OCI-LY3 (cell line): ENCODE measurements around the gene R3HDM2.

Source experiments
- H2AFZ ChIP-seq: fragments of 200-600, 300-600 bp; shearing (Covaris generic); 2 replicates; pipeline ENCODE4 v1.6.0; 2014; ENCODE audit warnings: antibody characterized with exemption, low read depth, low read length
- H3K27ac ChIP-seq: fragments of 200-600, 300-600 bp; sonication (generic); 2 replicates; pipeline ENCODE4 v1.5.1; 2014; ENCODE audit warnings: mild to moderate bottlenecking, low read length, moderate library complexity, mixed read lengths
- H3K27me3 ChIP-seq: fragments of 200-600, 300-600 bp; sonication (generic); 2 replicates; pipeline ENCODE4 v1.6.1; 2014; ENCODE audit warnings: low read depth, low read length, mixed read lengths
- H3K36me3 ChIP-seq: fragments of 200-600, 300-600 bp; sonication (generic); replicated peaks from 2 replicates; pipeline ENCODE3; 2014; ENCODE audit warnings: low read depth, low read length, mixed read lengths
- H3K4me1 ChIP-seq: fragments of 300-600, 200-600 bp; sonication (generic); 2 replicates; pipeline ENCODE4 v1.6.1; 2014; ENCODE audit warnings: low read length, mixed read lengths
- H3K4me2 ChIP-seq: fragments of 200-600, 300-600 bp; sonication (generic); 2 replicates; pipeline ENCODE4 v1.6.1; 2014; ENCODE audit warnings: low read length, mixed read lengths
- H3K4me3 ChIP-seq: fragments of 300-600, 200-600 bp; sonication (generic); 2 replicates; pipeline ENCODE4 v1.5.1; 2014; ENCODE audit warnings: antibody characterized with exemption, mild to moderate bottlenecking, low read length, moderate library complexity
- H3K79me2 ChIP-seq: fragments of 300-600, 200-600 bp; shearing (Covaris generic); 2 replicates; pipeline ENCODE4 v1.6.1; 2014; ENCODE audit warnings: mild to moderate bottlenecking, low read length, mixed read lengths
- H3K9ac ChIP-seq: fragments of 300-600, 200-600 bp; shearing (Covaris generic); 2 replicates; pipeline ENCODE4 v1.6.0; 2014; ENCODE audit warnings: mild to moderate bottlenecking, low read length, moderate library complexity
- H3K9me3 ChIP-seq: fragments of 200-600, 300-600 bp; shearing (Covaris generic); 2 replicates; pipeline ENCODE4 v1.6.1; 2014; ENCODE audit warnings: low read length, mixed read lengths; ENCODE audit not compliant: insufficient read depth
- H4K20me1 ChIP-seq: fragments of 200-600, 300-600 bp; sonication (generic); 2 replicates; pipeline ENCODE4 v1.6.1; 2016; ENCODE audit warnings: low read length, mixed read lengths; ENCODE audit not compliant: insufficient read depth
- EZH2phosphoT487 ChIP-seq: fragments of 200-600 bp; shearing (Covaris generic); IDR thresholded peaks from 2 replicates; pipeline ENCODE4 v1.6.1; 2018; ENCODE audit warnings: antibody characterized with exemption, mixed run types, low read depth
- TF ChIP-seq, protein P1 (sequence below): fragments of 200-600, 300-600 bp; sonication (generic); IDR thresholded peaks from 2 replicates; pipeline ENCODE4 v1.5.1; 2014; ENCODE audit warnings: antibody characterized with exemption, low read length, low read depth

The R3HDM2 gene

DNA sequence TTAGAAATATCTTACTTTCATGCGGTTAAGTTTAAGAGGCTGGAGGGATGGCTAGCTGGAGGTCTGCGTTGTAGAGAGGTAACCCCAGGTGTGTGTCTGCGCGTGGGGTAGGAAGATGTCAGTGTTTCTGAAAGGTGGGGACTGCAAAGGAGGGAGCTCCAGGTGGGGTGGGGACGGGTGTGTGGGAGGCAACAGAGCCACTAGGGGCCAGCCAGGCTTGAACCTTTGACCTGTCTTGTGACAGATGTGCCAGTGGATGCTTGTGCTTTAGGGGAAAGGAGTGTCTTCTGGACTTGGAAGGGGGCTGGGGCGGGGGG, 29.6 kb upstream of the R3HDM2 start:
- no peak overlapping the region for H2AFZ ChIP-seq
- peak overlapping the region; percentile 91; the same call in 1 of the 2 replicates for H3K9ac ChIP-seq
- no peaks in the 10 kb centered on the region for H3K36me3 ChIP-seq
- H3K4me1 ChIP-seq, result peaks cover 41% of the 10 kb centered on the region
- no peaks in the 10 kb centered on the region for H3K79me2 ChIP-seq
- peaks cover 11% of the 10 kb centered on the region for H3K27me3 ChIP-seq
- H3K27ac ChIP-seq, result no peak overlapping the region
- H3K4me3 ChIP-seq, result peak overlapping the region; percentile 78
- TF ChIP-seq, protein P1, sequence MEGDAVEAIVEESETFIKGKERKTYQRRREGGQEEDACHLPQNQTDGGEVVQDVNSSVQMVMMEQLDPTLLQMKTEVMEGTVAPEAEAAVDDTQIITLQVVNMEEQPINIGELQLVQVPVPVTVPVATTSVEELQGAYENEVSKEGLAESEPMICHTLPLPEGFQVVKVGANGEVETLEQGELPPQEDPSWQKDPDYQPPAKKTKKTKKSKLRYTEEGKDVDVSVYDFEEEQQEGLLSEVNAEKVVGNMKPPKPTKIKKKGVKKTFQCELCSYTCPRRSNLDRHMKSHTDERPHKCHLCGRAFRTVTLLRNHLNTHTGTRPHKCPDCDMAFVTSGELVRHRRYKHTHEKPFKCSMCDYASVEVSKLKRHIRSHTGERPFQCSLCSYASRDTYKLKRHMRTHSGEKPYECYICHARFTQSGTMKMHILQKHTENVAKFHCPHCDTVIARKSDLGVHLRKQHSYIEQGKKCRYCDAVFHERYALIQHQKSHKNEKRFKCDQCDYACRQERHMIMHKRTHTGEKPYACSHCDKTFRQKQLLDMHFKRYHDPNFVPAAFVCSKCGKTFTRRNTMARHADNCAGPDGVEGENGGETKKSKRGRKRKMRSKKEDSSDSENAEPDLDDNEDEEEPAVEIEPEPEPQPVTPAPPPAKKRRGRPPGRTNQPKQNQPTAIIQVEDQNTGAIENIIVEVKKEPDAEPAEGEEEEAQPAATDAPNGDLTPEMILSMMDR, result no peak
- no peak for TF ChIP-seq EZH2phosphoT487
- peak overlapping the region; percentile 79 for H3K4me2 ChIP-seq
- H4K20me1 ChIP-seq, result no peaks in the 10 kb centered on the region
- H3K9me3 ChIP-seq, result no peaks in the 10 kb centered on the region

DNA sequence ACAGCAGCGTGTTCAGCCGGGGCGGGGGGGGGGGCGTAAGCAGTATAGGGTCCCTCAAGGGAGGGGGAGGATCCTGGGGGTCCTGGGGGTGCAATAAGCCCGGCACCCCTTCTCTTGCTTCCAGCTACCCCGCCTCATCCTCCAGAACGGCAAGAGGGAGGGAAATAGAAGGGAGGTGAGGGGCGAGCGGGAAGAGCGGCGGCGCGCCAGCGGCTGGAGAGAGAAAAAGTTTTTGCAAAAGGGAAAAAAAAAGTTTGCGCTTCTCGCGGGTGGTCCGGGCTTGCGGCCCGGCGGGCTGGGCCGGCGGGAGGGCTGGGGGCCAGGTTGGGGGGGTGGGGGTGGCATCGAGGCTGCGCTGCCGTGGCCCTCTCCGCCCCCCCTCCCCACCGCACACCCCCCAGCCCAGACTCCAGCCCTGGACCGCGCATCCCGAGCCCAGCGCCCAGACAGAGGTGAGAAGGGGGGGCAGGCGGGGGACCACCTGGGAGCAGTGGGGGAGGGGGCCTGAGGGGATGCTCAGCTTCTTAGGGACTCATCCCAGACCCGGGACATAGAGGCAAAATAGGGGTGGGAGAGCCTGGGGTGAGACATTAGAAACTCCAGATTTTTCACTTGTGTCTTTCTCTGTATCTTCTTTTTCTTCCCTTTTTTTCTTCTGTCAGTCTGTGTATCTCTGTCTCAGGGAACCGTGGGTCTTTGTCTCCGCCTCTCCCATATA, 29.1 kb upstream of the R3HDM2 start, which contains the start of gene GLI1:
TSS of gene GLI1 (plus strand) at position 36 of the 718 bp plus-strand sequence. CDS start 3,907 bp downstream, outside the sequence.
- Histone ChIP-seq H2AFZ (peak within 1 kb of the TSS; percentile 73), H3K9me3 (no peaks in the 10 kb centered on the region), H3K9ac (peak within 1 kb of the TSS; percentile 91), H3K4me2 (peak within 1 kb of the TSS; percentile 79), H3K4me3 (peak within 1 kb of the TSS; percentile 78), H3K4me1 (peaks cover 46% of the 10 kb centered on the region), H3K36me3 (no peaks in the 10 kb centered on the region), H3K79me2 (no peaks in the 10 kb centered on the region), H4K20me1 (no peaks in the 10 kb centered on the region), H3K27ac (peak within 1 kb of the TSS; percentile 81), H3K27me3 (peaks cover 9% of the 10 kb centered on the region)
- TF ChIP-seq, protein P1, result no peak
- no peak for TF ChIP-seq EZH2phosphoT487

DNA sequence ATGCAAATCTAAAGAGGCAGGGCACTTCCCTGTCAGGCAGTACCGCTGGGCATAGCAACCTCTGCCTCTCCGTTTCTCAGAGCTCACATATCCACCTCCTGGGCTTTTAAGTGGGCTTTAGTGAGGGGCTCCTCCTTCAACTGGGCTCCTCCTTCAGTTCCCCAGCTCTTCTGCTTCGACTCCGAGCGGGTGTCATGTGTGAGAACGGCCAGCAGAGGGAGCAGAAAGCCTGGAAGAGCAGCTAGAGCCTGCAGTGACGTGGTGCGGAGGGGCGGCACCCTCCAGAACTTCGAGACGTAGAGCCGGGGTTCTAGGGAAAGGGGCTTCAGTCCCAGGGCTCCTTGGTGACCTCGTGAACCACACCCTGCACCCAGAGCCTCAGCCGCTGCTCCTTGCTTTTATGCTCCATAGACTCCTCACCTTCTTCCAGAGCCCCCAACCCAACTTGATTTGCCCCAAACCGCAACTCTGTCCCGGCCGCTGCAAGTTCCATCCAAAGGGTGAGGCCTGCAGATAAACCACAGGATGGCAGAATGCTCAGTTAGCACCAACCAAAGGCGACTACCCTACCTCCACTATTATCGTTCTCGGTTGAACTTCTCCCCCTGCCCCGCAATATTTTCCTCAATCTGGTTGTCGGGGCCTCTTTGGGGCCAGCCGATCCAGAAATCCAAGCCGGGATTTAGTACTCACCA, 28.4 kb upstream of the R3HDM2 start:
- peaks cover 52% of the 10 kb centered on the region for H3K4me1 ChIP-seq
- peak overlapping the region; percentile 79 for H3K4me2 ChIP-seq
- H3K9ac ChIP-seq, result peak overlapping the region; percentile 91
- no peaks in the 10 kb centered on the region for H3K9me3 ChIP-seq
- peaks cover 5% of the 10 kb centered on the region for H3K27me3 ChIP-seq
- H2AFZ ChIP-seq, result peak overlapping the region; percentile 73
- TF ChIP-seq, protein P1, result peak; percentile 89
- TF ChIP-seq EZH2phosphoT487, result no peak
- H3K36me3 ChIP-seq, result no peaks in the 10 kb centered on the region
- H4K20me1 ChIP-seq, result no peaks in the 10 kb centered on the region
- H3K27ac ChIP-seq, result peak overlapping the region; percentile 81
- H3K4me3 ChIP-seq, result peak overlapping the region; percentile 78
- no peaks in the 10 kb centered on the region for H3K79me2 ChIP-seq

DNA sequence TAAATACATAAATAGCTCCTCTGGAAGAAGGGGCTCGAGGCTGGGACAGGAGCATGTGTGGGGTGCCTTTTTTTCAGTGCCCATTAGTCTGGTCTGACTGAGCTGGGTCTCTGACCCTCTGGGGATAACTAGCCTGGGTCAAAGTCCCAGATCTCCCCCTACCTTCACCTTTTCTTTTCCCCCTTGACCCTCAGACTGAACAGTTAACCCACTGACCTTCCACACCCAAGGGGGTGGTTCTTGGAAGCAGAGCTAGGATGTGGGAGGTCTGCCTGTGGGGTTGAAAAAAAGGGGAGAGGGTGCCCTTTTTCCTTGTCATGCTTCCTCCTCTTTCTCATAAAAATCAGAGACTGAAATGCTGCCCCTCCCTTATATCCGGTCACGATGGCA, 27.8 kb upstream of the R3HDM2 start:
- H3K4me3 ChIP-seq, result peak overlapping the region; percentile 78
- H3K9ac ChIP-seq, result peak overlapping the region; percentile 91
- no peak for TF ChIP-seq EZH2phosphoT487
- TF ChIP-seq, protein P1, result no peak
- no peaks in the 10 kb centered on the region for H3K36me3 ChIP-seq
- H3K27ac ChIP-seq, result peak overlapping the region; percentile 81
- peak overlapping the region; percentile 79 for H3K4me2 ChIP-seq
- H3K79me2 ChIP-seq, result no peaks in the 10 kb centered on the region
- peaks cover 5% of the 10 kb centered on the region for H3K27me3 ChIP-seq
- no peaks in the 10 kb centered on the region for H3K9me3 ChIP-seq
- no peaks in the 10 kb centered on the region for H4K20me1 ChIP-seq
- peaks cover 47% of the 10 kb centered on the region for H3K4me1 ChIP-seq
- peak overlapping the region; percentile 70 for H2AFZ ChIP-seq
